ENCODE measurements around the gene LRRC37B. TPM values are rescaled to one million over a fixed set of nuclear protein-coding genes. Genes with fewer than 3 reads are reported as not detected.
A peak's percentile ranks its signal among the peaks of the same experiment; 100 is the strongest.
"Not testable (repeated sequence)": the region's sequence is repeated elsewhere in the genome, so short reads cannot be mapped to it uniquely, and the experiment has no call there.

LRRC37B gene
- total RNA-seq, 1 donor from 2014 or later = 3.0 TPM

GRCh38 chr17:32073131-32073530, 65.9 kb downstream of the LRRC37B start:
- ATAC-seq (ENCODE audit: poor library complexity); intact Hi-C loops (cut with DNase I); DNase-seq: not testable (repeated sequence)

GRCh38 chr17:32079753-32080152, 72.6 kb downstream of the LRRC37B start:
- intact Hi-C loops (cut with DNase I); ATAC-seq (ENCODE audit: poor library complexity); DNase-seq: not testable (repeated sequence)

- intact Hi-C loops (cut with DNase I); DNase-seq: not testable (repeated sequence)
- peak; percentile 36 for ATAC-seq (ENCODE audit: poor library complexity)
Measured at GRCh38 chr17:32083550-32083979, 76.4 kb downstream of the LRRC37B start.

GRCh38 chr17:32084003-32084941, 77.1 kb downstream of the LRRC37B start:
- intact Hi-C loops (cut with DNase I); DNase-seq: not testable (repeated sequence)
- ATAC-seq (ENCODE audit: poor library complexity) = peak; percentile 81

- intact Hi-C loops (cut with DNase I); DNase-seq: not testable (repeated sequence)
- peak; percentile 29 for ATAC-seq (ENCODE audit: poor library complexity)
Measured at GRCh38 chr17:32084942-32085829, 78.0 kb downstream of the LRRC37B start.

GRCh38 chr17:32086833-32087232, 79.7 kb downstream of the LRRC37B start:
- ATAC-seq (ENCODE audit: poor library complexity); DNase-seq; intact Hi-C loops (cut with DNase I): not testable (repeated sequence)

GRCh38 chr17:32092062-32092461, 84.9 kb downstream of the LRRC37B start:
- intact Hi-C loops (cut with DNase I) = not testable (repeated sequence)

GRCh38 chr17:32099686-32100085, 92.5 kb downstream of the LRRC37B start:
- DNase-seq = no peak
- intact Hi-C loops (cut with DNase I) = no loop called here
- no peak for ATAC-seq (ENCODE audit: poor library complexity)

More at GRCh38 chr17:32092062-32092461, 84.9 kb downstream of the LRRC37B start:
- ATAC-seq (ENCODE audit: poor library complexity); DNase-seq: not testable (repeated sequence)

- ATAC-seq (ENCODE audit: poor library complexity); intact Hi-C loops (cut with DNase I); DNase-seq: not testable (repeated sequence)
Measured at GRCh38 chr17:32100323-32100722, 93.1 kb downstream of the LRRC37B start.

- intact Hi-C loops (cut with DNase I) = no loop called here
- DNase-seq = no peak
- peak; percentile 62 for ATAC-seq (ENCODE audit: poor library complexity)
Measured at GRCh38 chr17:32100971-32101631, 93.9 kb downstream of the LRRC37B start.

GRCh38 chr17:32102172-32102571, 95.0 kb downstream of the LRRC37B start:
- DNase-seq = no peak
- intact Hi-C loops (cut with DNase I) = no loop called here
- ATAC-seq (ENCODE audit: poor library complexity) = no peak

- DNase-seq (no peak), ATAC-seq (ENCODE audit: poor library complexity) (no peak)
- intact Hi-C loops (cut with DNase I) = no loop called here
Measured at GRCh38 chr17:32102646-32103186, 95.5 kb downstream of the LRRC37B start.

Other genes with a start within 250 kb of the LRRC37B start
- 56.0 TPM for gene COPRS, start 148.1 kb upstream of the LRRC37B start, total RNA-seq
- 30.0 TPM for gene UTP6, start 105.7 kb upstream of the LRRC37B start, total RNA-seq
- 12.1 TPM for gene SUZ12, start 70.4 kb upstream of the LRRC37B start, total RNA-seq
- gene RHOT1, start 135.1 kb downstream of the LRRC37B start, total RNA-seq = 61.0 TPM

Measured in Right ventricle myocardium superior (tissue), 1 donor.